Activated naive CD4-positive, alpha-beta T cell treated with anti-CD3 and anti-CD28 coated beads, Interleukin-2, amount 50 U/mL, for 72 hours (primary cell): Measurements from ENCODE around the gene RBFOX1. TPM values are rescaled to one million over a fixed set of nuclear protein-coding genes. Genes with fewer than 3 reads are reported as not detected.

Experiments
- ATAC-seq, 2 donors: fragments of 150-1000 bp; cut with Tn5 transposase; 2 replicates each; pipeline ENCODE4 v1.10.0; 2021; ENCODE audit warnings: mild to moderate bottlenecking in 2 of 2, moderate library complexity in 2 of 2
- DNase-seq, 2 donors: peaks; one replicate each; pipeline ENCODE4 v3.0.0; 2021 to 2022; ENCODE audit warnings: low spot score in 2 of 2
- H3K27ac Mint-ChIP-seq, 2 donors: one replicate each; pipeline ENCODE4 v1.8.0; 2022; ENCODE audit warnings: mild to moderate bottlenecking in 2 of 2, mixed read lengths in 2 of 2
- H3K36me3 Mint-ChIP-seq, 2 donors: one replicate each; pipeline ENCODE4 v1.8.0; 2022; ENCODE audit warnings: mixed read lengths in 2 of 2
- H3K9me3 Mint-ChIP-seq, 2 donors: one replicate each; pipeline ENCODE4 v1.8.0; 2022; ENCODE audit warnings: mixed read lengths in 2 of 2
- total RNA-seq, 2 donors: library from RNA; stranded (reverse); gene quantifications; one replicate each; pipeline ENCODE4 v1.2.3, GENCODE V29; 2022

Gene RBFOX1
- total RNA-seq, 2 donors from 2014 or later: not detected

- Mint-ChIP-seq H3K27ac (no peak overlapping the region), H3K36me3 (peaks cover 0 to 10% of the 10 kb centered on the region in 2 donors), H3K9me3 (peaks cover 19 to 20% of the 10 kb centered on the region in 2 donors)
- no peak for ATAC-seq
- DNase-seq: no peak
Observed at GRCh38 chr16:7351610-7352510, 19.2 kb downstream of the RBFOX1 start.

GRCh38 chr16:7355758-7356157 is 23.1 kb downstream of the RBFOX1 start:
- peaks cover 9 to 17% of the 10 kb centered on the region in 2 donors for H3K9me3 Mint-ChIP-seq
- ATAC-seq (no peak), DNase-seq (no peak)
- no peak overlapping the region for H3K27ac Mint-ChIP-seq
- peaks cover 0 to 10% of the 10 kb centered on the region in 2 donors for H3K36me3 Mint-ChIP-seq

GRCh38 chr16:7361416-7362129 is 28.9 kb downstream of the RBFOX1 start:
- no peak for ATAC-seq
- H3K36me3 Mint-ChIP-seq: peaks cover 0 to 7% of the 10 kb centered on the region in 2 donors

GRCh38 chr16:7362231-7362630 is 29.6 kb downstream of the RBFOX1 start:
- peaks cover 7 to 28% of the 10 kb centered on the region in 2 donors for H3K9me3 Mint-ChIP-seq
- H3K36me3 Mint-ChIP-seq: peaks cover 0 to 7% of the 10 kb centered on the region in 2 donors
- DNase-seq: no peak
- no peak overlapping the region for H3K27ac Mint-ChIP-seq
- ATAC-seq: no peak

More at GRCh38 chr16:7361416-7362129, 28.9 kb downstream of the RBFOX1 start:
- H3K27ac Mint-ChIP-seq: no peak overlapping the region
- H3K9me3 Mint-ChIP-seq: peaks cover 7 to 25% of the 10 kb centered on the region in 2 donors
- no peak for DNase-seq

GRCh38 chr16:7363422-7364417 is 31.1 kb downstream of the RBFOX1 start:
- DNase-seq (no peak), ATAC-seq (no peak)
- Mint-ChIP-seq H3K36me3 (peaks cover 0 to 7% of the 10 kb centered on the region in 2 donors), H3K27ac (no peak overlapping the region), H3K9me3 (peaks cover 7 to 27% of the 10 kb centered on the region in 2 donors)

- Mint-ChIP-seq H3K36me3 (peaks cover 0 to 12% of the 10 kb centered on the region in 2 donors), H3K27ac (no peak overlapping the region), H3K9me3 (peaks cover 11 to 34% of the 10 kb centered on the region in 2 donors)
- DNase-seq (no peak), ATAC-seq (no peak)
Observed at GRCh38 chr16:7366041-7366440, 33.4 kb downstream of the RBFOX1 start.

GRCh38 chr16:7366993-7367880 is 34.6 kb downstream of the RBFOX1 start:
- ATAC-seq: no peak
- no peak overlapping the region for H3K27ac Mint-ChIP-seq
- H3K36me3 Mint-ChIP-seq: peaks cover 0 to 14% of the 10 kb centered on the region in 2 donors
- peaks cover 12 to 35% of the 10 kb centered on the region in 2 donors for H3K9me3 Mint-ChIP-seq
- DNase-seq: no peak

- Mint-ChIP-seq H3K27ac (no peak overlapping the region), H3K9me3 (peaks cover 16 to 29% of the 10 kb centered on the region in 2 donors), H3K36me3 (peaks cover 0 to 8% of the 10 kb centered on the region in 2 donors)
- no peak for ATAC-seq
- DNase-seq: no peak
Observed at GRCh38 chr16:7369204-7369603, 36.6 kb downstream of the RBFOX1 start.

GRCh38 chr16:7372095-7372494 is 39.5 kb downstream of the RBFOX1 start:
- no peak overlapping the region for H3K27ac Mint-ChIP-seq
- H3K36me3 Mint-ChIP-seq: peaks cover 0 to 7% of the 10 kb centered on the region in 2 donors
- ATAC-seq: no peak
- DNase-seq: no peak
- peaks cover 9 to 18% of the 10 kb centered on the region in 2 donors for H3K9me3 Mint-ChIP-seq

- Mint-ChIP-seq H3K9me3 (peaks cover 14 to 17% of the 10 kb centered on the region in 2 donors), H3K27ac (no peak overlapping the region)
- no peak for DNase-seq
Observed at GRCh38 chr16:7373776-7374175, 41.1 kb downstream of the RBFOX1 start.

GRCh38 chr16:7374614-7375174 is 42.0 kb downstream of the RBFOX1 start:
- DNase-seq (no peak), ATAC-seq (no peak)
- Mint-ChIP-seq H3K36me3 (peaks cover 0 to 7% of the 10 kb centered on the region in 2 donors), H3K27ac (no peak overlapping the region), H3K9me3 (peaks cover 11 to 14% of the 10 kb centered on the region in 2 donors)

More at GRCh38 chr16:7373776-7374175, 41.1 kb downstream of the RBFOX1 start:
- peaks cover 0 to 7% of the 10 kb centered on the region in 2 donors for H3K36me3 Mint-ChIP-seq
- ATAC-seq: no peak

GRCh38 chr16:7376227-7376626 is 43.6 kb downstream of the RBFOX1 start:
- no peak overlapping the region for H3K27ac Mint-ChIP-seq
- H3K9me3 Mint-ChIP-seq: peaks cover 10 to 11% of the 10 kb centered on the region in 2 donors
- no peak for DNase-seq
- no peak for ATAC-seq
- H3K36me3 Mint-ChIP-seq: no peaks in the 10 kb centered on the region

GRCh38 chr16:7377231-7377630 is 44.6 kb downstream of the RBFOX1 start:
- H3K9me3 Mint-ChIP-seq: peaks cover 10% of the 10 kb centered on the region in 2 donors
- DNase-seq: no peak
- H3K36me3 Mint-ChIP-seq: no peaks in the 10 kb centered on the region

GRCh38 chr16:7378024-7378695 is 45.5 kb downstream of the RBFOX1 start:
- DNase-seq: no peak
- H3K27ac Mint-ChIP-seq: no peak overlapping the region
- peaks cover 6 to 10% of the 10 kb centered on the region in 2 donors for H3K9me3 Mint-ChIP-seq
- no peaks in the 10 kb centered on the region for H3K36me3 Mint-ChIP-seq
- ATAC-seq: no peak

More at GRCh38 chr16:7377231-7377630, 44.6 kb downstream of the RBFOX1 start:
- H3K27ac Mint-ChIP-seq: no peak overlapping the region
- no peak for ATAC-seq
